Measurements from ENCODE around the gene TCF20.

Gene TCF20

GRCh38 chr22:42222140-42222539 lies 48.3 kb downstream of the TCF20 start:
- DNase-seq (ENCODE audit: low read depth) = no peak
- in situ Hi-C loops (cut with HindIII; ENCODE audit: low sequenced_read_pairs) = loop anchor here (5.0 kb wide), 1 partner anchor 35 kb away; no protein-coding TSS in a partner anchor
- no peak overlapping the region for H3K4me3 ChIP-seq (ENCODE audit: low read depth, low read length)
- TF ChIP-seq CTCF (IDR thresholded peaks at IDR 0.05; ENCODE audit: low read depth, low read length, missing control alignments) = no peak

Data from astrocyte of the cerebellum (primary cell).